Measurements from ENCODE around the gene EML3.
A peak's percentile ranks its signal among the peaks of the same experiment; 100 is the strongest.
"Not testable (repeated sequence)": the region's sequence is repeated elsewhere in the genome, so short reads cannot be mapped to it uniquely, and the experiment has no call there.

Gene EML3

GRCh38 chr11:62595124-62595523, 17.5 kb downstream of the EML3 start:
- DNase-seq = no peak

DNA sequence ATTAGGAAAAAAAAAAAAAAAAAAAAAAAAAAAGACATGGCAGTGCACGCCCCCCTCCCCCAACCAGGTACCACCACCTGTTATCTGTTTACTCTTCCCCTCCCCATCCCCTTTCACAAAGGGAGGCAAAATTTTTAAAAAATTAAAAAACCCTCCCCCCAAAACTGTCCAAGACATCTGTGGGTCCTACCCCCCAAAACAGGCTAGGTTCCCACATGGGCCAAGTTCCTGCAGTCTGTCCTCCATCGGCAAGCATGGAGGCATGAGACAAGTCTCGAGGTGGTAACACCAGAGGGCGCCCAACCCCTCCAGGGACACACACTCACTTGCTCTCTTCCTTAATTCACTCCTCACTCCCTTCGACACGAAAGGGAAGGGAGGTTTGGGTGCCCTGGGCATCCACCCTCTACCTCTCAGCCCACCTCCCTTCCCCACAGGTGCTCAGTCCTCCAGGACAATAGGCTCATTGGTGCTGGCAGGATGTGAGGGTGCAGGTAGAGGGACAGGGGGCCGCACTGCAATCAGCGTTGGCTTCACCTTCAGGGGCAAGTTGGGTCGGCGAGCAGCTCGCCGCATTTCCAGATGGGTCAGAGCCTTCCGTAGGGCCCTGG, 19.0 kb downstream of the EML3 start:
- DNase-seq = peak in 1 of 2 experiments; percentile 59

DNA sequence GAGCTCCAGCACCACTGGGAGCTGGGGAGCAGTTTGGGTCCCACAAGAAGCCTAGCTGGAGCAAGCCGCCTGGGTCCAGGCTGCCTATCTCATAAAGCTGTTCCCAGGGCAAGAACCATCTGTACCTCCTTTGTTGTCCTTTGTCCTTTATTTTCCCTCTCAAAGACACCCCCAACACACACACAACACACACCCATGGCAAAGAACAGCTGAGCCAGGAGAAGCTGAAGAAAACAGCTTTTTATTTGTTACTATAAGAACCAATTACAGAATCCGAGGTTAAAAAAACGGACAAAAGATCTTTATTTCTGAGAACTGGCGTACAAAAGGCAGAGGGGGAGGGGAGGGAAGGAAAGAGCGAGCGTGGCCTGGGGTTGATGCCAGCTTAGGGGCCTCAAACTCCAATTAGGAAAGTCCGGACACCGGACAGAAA, 19.6 kb downstream of the EML3 start:
- no peak for DNase-seq

DNA sequence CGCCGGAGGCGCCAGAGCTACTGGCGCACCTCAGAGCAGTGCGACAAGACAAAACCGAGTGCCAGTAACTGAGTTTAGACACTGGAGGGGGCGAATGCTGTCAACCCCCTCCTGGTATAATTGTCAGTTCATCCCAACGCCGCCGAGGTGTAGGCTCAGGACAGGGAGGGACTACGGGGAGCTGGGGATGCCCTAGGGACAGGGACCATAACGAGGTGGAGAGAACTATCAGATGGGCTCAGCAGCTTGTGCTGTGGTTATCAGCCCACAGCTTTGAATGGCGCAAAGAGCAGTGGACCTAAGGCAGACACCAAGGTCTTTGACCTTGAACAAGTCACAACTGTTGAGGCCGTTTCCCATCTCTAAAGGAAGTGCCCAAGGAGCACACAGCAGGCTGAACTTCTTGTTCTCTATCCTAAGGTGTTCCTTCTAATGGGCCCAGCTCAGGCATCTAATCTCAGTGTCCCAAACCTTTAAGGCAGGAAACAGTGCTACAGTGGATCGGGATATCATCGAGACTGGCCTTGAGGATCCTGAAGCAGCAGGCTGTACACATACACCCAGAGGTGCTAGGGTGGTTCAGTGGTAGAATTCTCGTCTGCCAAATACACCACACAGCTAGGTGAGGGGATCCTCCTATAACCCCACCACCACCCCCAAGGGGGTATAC, 20.3 kb downstream of the EML3 start:
- DNase-seq = peak in 1 of 2 experiments; percentile 33

GRCh38 chr11:62591448-62592145, 21.0 kb downstream of the EML3 start, which contains the start of gene TUT1:
Gene TUT1, minus strand, starts transcription at chr11:62591523. Its CDS starts 38 bp downstream, at chr11:62591485.
- DNase-seq = peak; percentile 96 to 99

DNA sequence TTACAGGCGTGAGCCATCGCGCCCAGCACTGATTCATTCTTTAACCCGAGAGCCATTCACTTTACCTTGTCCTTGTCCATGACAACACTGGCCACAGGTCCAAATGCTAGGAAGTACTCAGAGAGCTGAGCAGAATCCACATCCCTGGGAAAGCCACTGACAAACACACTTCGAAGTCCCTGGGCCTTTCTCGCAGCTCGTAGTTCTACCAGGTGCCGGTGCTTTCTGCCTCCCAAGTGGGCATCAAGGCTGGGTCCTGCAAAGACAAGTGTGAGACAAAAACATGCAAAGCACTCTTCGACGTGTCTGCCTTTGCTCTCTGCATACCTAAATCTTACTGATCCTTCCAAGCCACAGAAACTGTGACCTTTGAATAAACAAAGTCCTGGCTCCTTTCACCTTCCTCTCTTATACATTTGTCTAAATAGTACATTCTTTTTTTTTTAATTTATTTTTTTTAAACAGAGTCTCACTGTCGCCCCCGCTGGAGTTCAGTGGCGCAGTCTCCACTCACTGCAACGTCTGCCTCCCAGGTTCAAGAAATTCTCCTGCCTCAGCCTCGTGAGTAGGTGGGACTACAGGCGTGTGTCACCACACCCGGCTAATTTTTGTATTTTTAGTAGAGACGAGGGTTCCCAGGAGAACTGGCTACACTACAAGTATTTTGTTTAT, 23.5 kb downstream of the EML3 start:
- DNase-seq = no peak

DNA sequence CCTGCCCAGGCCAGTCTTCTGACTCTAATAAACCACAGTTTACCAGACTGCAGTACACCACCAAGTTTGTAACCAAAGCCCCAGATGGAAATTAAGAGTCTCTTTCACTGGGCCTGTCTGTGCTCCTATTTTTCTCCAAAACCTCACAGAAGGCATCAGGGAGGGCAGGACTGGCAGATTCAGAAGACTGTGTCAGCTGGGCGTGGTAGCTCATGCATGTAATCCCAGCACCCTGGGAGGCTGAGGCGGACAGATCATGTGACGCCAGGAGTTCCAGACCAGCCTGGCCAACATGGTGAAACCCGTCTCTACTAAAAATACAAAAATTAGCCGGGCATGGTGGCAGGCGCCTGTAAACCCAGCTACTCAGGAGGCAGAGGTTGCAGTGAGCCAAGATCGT, 27.2 kb downstream of the EML3 start:
- DNase-seq = not testable (repeated sequence)

GRCh38 chr11:62581735-62582134, 30.8 kb downstream of the EML3 start:
- not testable (repeated sequence) for DNase-seq

GRCh38 chr11:62580959-62581715, 31.4 kb downstream of the EML3 start:
- no peak for DNase-seq

- DNase-seq = no peak
Observed at GRCh38 chr11:62579252-62579651, 33.3 kb downstream of the EML3 start.

DNA sequence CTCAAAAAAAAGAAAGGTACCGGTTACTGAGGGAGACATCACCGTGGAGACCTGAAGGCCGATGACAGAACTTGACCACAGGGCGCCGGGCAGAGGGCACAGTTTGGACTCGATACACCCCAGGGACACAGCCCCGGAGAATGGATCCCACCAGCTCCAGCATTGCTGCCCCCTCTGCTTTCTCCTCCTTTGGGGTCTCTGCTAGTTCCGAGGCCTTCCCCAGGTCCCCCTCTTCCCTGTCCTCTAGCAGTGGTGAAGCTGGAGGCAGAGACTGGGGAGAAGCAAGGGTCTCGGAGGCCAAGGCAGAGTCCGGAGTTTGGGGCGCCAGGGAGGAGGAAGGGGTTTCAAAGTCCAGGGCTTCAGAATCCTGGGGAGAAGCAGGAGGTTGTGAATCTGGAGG, 34.0 kb downstream of the EML3 start:
- no peak for DNase-seq

- no peak for DNase-seq
Observed at GRCh38 chr11:62577046-62577714, 35.4 kb downstream of the EML3 start.

- DNase-seq = no peak
Observed at GRCh38 chr11:62575837-62576236, 36.7 kb downstream of the EML3 start.

- no peak for DNase-seq
Observed at GRCh38 chr11:62575156-62575555, 37.4 kb downstream of the EML3 start.

DNA sequence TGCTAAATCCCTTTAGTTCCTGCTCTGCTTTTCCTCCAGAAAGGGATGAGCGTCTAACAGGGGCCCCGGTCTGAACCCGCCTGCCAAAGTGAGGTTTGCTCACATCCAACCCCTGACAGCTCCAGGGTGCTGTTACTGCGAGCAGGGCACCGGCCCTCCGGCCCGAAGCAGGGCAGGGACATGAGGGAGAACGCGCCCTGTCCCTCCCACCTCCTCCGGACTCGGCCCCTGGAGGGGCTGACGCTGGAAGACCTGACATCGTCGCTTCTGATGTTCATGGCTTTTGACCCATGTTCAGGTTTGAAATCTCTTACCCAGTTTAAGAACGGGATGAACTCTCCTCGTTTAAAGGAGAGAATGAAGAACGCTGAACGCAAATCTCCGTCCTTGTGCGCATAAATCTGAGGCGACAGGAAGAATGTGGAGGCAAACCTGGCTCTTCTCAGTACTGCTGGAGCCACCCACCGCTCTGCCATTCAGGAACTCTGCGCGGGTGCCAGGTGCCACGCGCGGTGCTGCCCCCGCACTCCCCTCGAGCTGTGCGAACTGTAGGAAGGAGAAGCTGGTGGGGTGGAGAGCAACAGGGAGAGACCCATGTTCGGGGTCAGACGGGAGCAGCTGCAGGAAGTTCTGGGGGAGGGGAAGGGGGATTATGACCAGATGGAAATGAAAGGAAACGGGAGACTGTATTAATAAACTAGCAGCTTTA, 38.1 kb downstream of the EML3 start:
- DNase-seq = peak in 1 of 2 experiments; percentile 73

- DNase-seq = peak; percentile 97 to 99
Observed at GRCh38 chr11:62573592-62574362, 38.8 kb downstream of the EML3 start, which contains the start of gene EEF1G. Gene EEF1G, minus strand, starts transcription at chr11:62573891. Its CDS starts 49 bp downstream, at chr11:62573842.

DNA sequence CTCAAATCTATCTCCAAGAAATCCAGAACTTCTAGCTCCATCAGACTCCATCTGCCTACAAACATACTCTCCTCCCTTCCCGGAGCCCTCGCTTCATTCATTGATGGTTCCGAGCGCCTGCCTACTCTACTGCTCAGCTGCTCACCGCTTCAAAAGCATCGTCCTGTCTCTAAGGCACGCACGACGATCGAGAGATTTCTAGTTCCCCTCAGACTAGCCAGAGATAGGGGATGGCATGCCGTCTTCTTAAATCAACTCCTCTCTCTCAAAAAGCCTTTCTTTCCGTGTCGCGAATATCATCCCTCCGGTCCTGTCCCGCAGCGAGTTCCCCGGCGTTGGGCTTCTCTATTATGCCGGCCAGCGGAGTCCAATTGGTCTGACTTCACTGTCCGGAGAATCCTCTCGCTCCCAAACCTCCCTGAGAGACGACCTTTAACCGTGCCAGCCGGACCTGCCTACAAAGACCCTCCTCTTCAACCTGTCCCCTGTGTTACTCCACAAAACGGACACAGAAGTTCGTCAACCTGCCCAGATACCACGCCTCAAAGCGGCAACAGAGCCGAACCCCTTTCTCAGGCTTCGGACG, 39.5 kb downstream of the EML3 start:
- DNase-seq = peak in 1 of 2 experiments; percentile 37

- no peak for DNase-seq
Observed at GRCh38 chr11:62572431-62572830, 40.1 kb downstream of the EML3 start.

DNA sequence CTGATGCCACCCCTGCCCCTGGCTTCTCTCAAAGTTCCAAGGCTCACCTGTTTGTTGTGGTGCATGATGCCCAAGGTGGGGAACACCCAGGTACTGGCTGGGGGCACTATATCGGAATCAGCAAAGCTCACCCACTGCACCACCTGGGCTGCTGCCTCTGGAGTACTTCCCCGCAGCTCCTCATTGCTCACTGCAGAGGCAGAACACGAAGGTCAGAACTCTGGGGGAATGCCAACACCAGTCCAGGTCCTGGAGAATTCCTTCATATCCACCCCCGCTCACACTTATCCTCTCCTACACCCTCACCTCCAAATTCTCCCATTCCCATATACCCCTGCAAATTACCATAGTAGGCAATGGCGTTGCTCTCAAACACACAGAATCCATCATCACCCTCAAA, 41.1 kb downstream of the EML3 start:
- not testable (repeated sequence) for DNase-seq

GRCh38 chr11:62570903-62571302, 41.7 kb downstream of the EML3 start:
- DNase-seq = not testable (repeated sequence)
